GM12878 (cell line): Measurements from ENCODE around the gene ZNF678. TPM values are rescaled to one million over a fixed set of nuclear protein-coding genes. Genes with fewer than 3 reads are reported as not detected.

Experiments
- ATAC-seq: fragments of 200-7000 bp; cut with Tn5 transposase; 3 replicates; pipeline ENCODE4 v1.9.1; 2020; ENCODE audit warnings: mild to moderate bottlenecking, moderate library complexity
- BruUV-seq: library from RNA; stranded (reverse); fragments of 400-500 nt; replicated peaks from 2 replicates; lab custom pipeline; 2021; lab: Mats Ljungman, UMichigan
- CTCF ChIA-PET: fragments of 300-600 bp; sonication (Branson Sonifier 250); formaldehyde crosslinking; extraction: SDS; loops from one replicate; lab custom pipeline; 2021; ENCODE audit warnings: inconsistent platforms; lab: Yijun Ruan, JAX
- POLR2A ChIA-PET: fragments of 350-600 bp; formaldehyde crosslinking; extraction: SDS; loops from one replicate; lab custom pipeline; 2021; ENCODE audit warnings: inconsistent platforms; lab: Charles Lee
- RAD21 ChIA-PET: fragments of 300-600 bp; sonication (Branson Sonifier 250); formaldehyde crosslinking; loops from one replicate; lab custom pipeline; 2023; ENCODE audit warnings: antibody characterized with exemption; ENCODE audit not compliant: unreplicated experiment; lab: Charles Lee
- SMC1A ChIA-PET: fragments of 300-600 bp; sonication (Branson Sonifier 250); formaldehyde crosslinking; loops from one replicate; lab custom pipeline; 2023; ENCODE audit not compliant: unreplicated experiment, uncharacterized antibody; lab: Charles Lee
- DNase-seq: peaks from one replicate; pipeline ENCODE4 v3.0.0-alpha.2; 2011; ENCODE audit warnings: low read depth, low spot score
- FAIRE-seq: peaks from 3 replicates; lab custom pipeline; 2011; peaks lifted over from hg19 to GRCh38; lab: Jason Lieb, UNC
- H2AFZ ChIP-seq: 2 replicates; pipeline ENCODE4 v1.6.0; 2011; ENCODE audit warnings: low read depth, low read length, control low read depth; ENCODE audit not compliant: control insufficient read depth
- H3K27ac ChIP-seq: 2 replicates; pipeline ENCODE4 v1.5.1; 2011; ENCODE audit warnings: control low read depth; ENCODE audit not compliant: control insufficient read depth, insufficient read depth
- H3K27me3 ChIP-seq, 2 experiments: replicated peaks in 1 of 2; 2 replicates each; pipeline versions ENCODE4 v1.6.0 to v1.6.1; 2011; ENCODE audit warnings: low read length in 1 of 2; ENCODE audit not compliant: control insufficient read depth in 2 of 2, insufficient read depth in 2 of 2
- H3K36me3 ChIP-seq, 2 experiments: 2 replicates each; pipeline ENCODE4 v1.5.1; 2011; ENCODE audit warnings: low read length in 1 of 2; ENCODE audit not compliant: control insufficient read depth in 2 of 2, insufficient read depth in 2 of 2
- H3K4me1 ChIP-seq: 2 replicates; pipeline ENCODE4 v1.6.1; 2011; ENCODE audit warnings: mild to moderate bottlenecking, low read length, moderate library complexity, mixed read lengths; ENCODE audit not compliant: control insufficient read depth, insufficient read depth
- H3K4me2 ChIP-seq: 2 replicates; pipeline ENCODE4 v1.6.0; 2011; ENCODE audit warnings: control low read depth; ENCODE audit not compliant: control insufficient read depth, insufficient read depth
- H3K4me3 ChIP-seq: fragments of 200-600 bp; sonication (generic); 2 replicates; pipeline ENCODE4 v1.5.1; 2016
- H3K79me2 ChIP-seq: 2 replicates; pipeline ENCODE4 v1.6.0; 2011; ENCODE audit warnings: low read length; ENCODE audit not compliant: control insufficient read depth, insufficient read depth
- H3K9ac ChIP-seq: 2 replicates; pipeline ENCODE4 v1.8.0; 2011; ENCODE audit warnings: low read length, control low read depth, mixed read lengths; ENCODE audit not compliant: control insufficient read depth, insufficient read depth
- H3K9me3 ChIP-seq: replicated peaks from 3 replicates; pipeline ENCODE4 v1.5.1; 2011; ENCODE audit warnings: mild to moderate bottlenecking, low read length; ENCODE audit not compliant: control insufficient read depth, insufficient read depth
- H4K20me1 ChIP-seq: 2 replicates; pipeline ENCODE4 v1.6.0; 2011; ENCODE audit not compliant: control insufficient read depth, insufficient read depth
- ATF3 ChIP-seq: IDR thresholded peaks from 2 replicates; pipeline ENCODE4 v1.6.1; 2011; ENCODE audit warnings: low read depth, mild to moderate bottlenecking, low read length, moderate library complexity, borderline replicate concordance; ENCODE audit errors: extremely low read depth
- BMI1 ChIP-seq: fragments of 450-650 bp; IDR thresholded peaks from 2 replicates; pipeline ENCODE4 v1.6.1; 2016; ENCODE audit warnings: mild to moderate bottlenecking, moderate library complexity, borderline replicate concordance
- CUX1 ChIP-seq: IDR thresholded peaks from 2 replicates; pipeline ENCODE4 v1.6.1; 2012; ENCODE audit warnings: improper control_type of control experiment, low read depth, low read length; ENCODE audit not compliant: insufficient replicate concordance
- ELK1 ChIP-seq: IDR thresholded peaks from 2 replicates; pipeline ENCODE4 v1.6.1; 2012; ENCODE audit warnings: low read depth, low read length, improper control_type of control experiment
- NR2F1 ChIP-seq: fragments of 450-650 bp; conservative IDR thresholded peaks from 2 replicates; pipeline ENCODE4 v1.6.1; 2017; ENCODE audit warnings: mild to moderate bottlenecking
- SIN3A ChIP-seq: IDR thresholded peaks from 2 replicates; pipeline ENCODE4 v1.6.1; 2012; ENCODE audit warnings: low read depth, low read length, improper control_type of control experiment
- SKIL ChIP-seq: fragments of 450-650 bp; IDR thresholded peaks from 2 replicates; pipeline ENCODE4 v1.6.1; 2017; ENCODE audit warnings: mild to moderate bottlenecking, low read depth, inconsistent platforms; ENCODE audit not compliant: poor library complexity, severe bottlenecking
- SMC3 ChIP-seq: IDR thresholded peaks from 2 replicates; pipeline ENCODE4 v1.6.1; 2011; ENCODE audit warnings: low read length, improper control_type of control experiment, borderline replicate concordance
- YBX1 ChIP-seq: fragments of 450-650 bp; IDR thresholded peaks from 2 replicates; pipeline ENCODE4 v1.6.1; 2016; ENCODE audit warnings: antibody characterized with exemption
- ZBTB40 ChIP-seq: fragments of 450-650 bp; IDR thresholded peaks from 2 replicates; pipeline ENCODE4 v1.6.1; 2016; ENCODE audit warnings: mild to moderate bottlenecking, moderate library complexity, borderline replicate concordance
- ZNF384 ChIP-seq: IDR thresholded peaks from 2 replicates; pipeline ENCODE4 v1.6.1; 2012; ENCODE audit warnings: low read depth, mild to moderate bottlenecking, low read length, improper control_type of control experiment, borderline replicate concordance
- in situ Hi-C: fragments of 300-500 bp; cut with MboI; formaldehyde crosslinking; loops from 9 replicates; pipeline ENCODE4 v1.14.3; 2018; ENCODE audit warnings: mixed read lengths
- intact Hi-C: fragments of 100-400 bp; cut with micrococcal nuclease; formaldehyde crosslinking; loops from one replicate; pipeline ENCODE4 v1.14.2; 2022; ENCODE audit not compliant: unreplicated experiment
- polyA plus RNA-seq, 11 experiments: library from polyadenylated mRNA; depleted of rRNA in 4 of 11; unstranded in 6 of 11; stranded (reverse) in 5 of 11; fragments of >200 nt; fragmentation: Nextera tagmentation in 4 of 11; fragmentation: Illumina TruSeq in 1 of 11; extraction: Ambion mirVana in 4 of 11; extraction: Trizol in 1 of 11; gene quantifications; 1 replicate in 1 of 11; 2 replicates in 10 of 11; pipeline versions ENCODE4 v1.2.1 to v1.2.3, GENCODE V29; 2011 to 2016; ENCODE audit warnings: inconsistent platforms in 2 of 11, missing spikeins in 2 of 11, low read depth in 1 of 11
- total RNA-seq, 4 experiments: library from RNA; depleted of rRNA in 3 of 4; stranded (reverse); fragments of >200 nt in 3 of 4; fragmentation: Illumina TruSeq in 1 of 4; extraction: Trizol in 1 of 4; gene quantifications; 2 replicates each; pipeline versions ENCODE4 v1.2.1 to v1.2.3, GENCODE V29; 2013 to 2021

ZNF678 gene
- total and polyA plus RNA-seq, 10 of the 15 experiments (the other 5 are each of a cell fraction or from before 2014, with no cell fraction given), result 1.4 to 10.4 (median 3.5) TPM

- no peaks in the 10 kb centered on the region for H3K27me3 ChIP-seq
- no peak overlapping the region for H3K9ac ChIP-seq
- RAD21 ChIA-PET, result no interaction called here
- H3K27ac ChIP-seq, result no peak overlapping the region
- TF ChIP-seq SKIL (no peak), NR2F1 (no peak), SMC3 (no peak), ZBTB40 (no peak), CUX1 (no peak), ZNF384 (no peak), ATF3 (no peak), BMI1 (no peak), SIN3A (no peak), YBX1 (no peak), ELK1 (no peak)
- TF ChIP-seq, all 136 proteins: peak for 0
- SMC1A ChIA-PET, result no interaction called here
- DNase-seq (no peak), FAIRE-seq (no peak), ATAC-seq (no peak)
- in situ Hi-C loops, result no loop called here
- no peak overlapping the region for H3K4me3 ChIP-seq
- H3K36me3 ChIP-seq, result no peaks in the 10 kb centered on the region; a peak in 1 of 4 replicates
- POLR2A ChIA-PET, result no interaction called here
- no peaks in the 10 kb centered on the region for H3K4me1 ChIP-seq
- intact Hi-C loops, result no loop called here
- CTCF ChIA-PET, result no interaction called here
- H4K20me1 ChIP-seq, result no peaks in the 10 kb centered on the region
- H2AFZ ChIP-seq, result no peak overlapping the region
- peaks cover 30% of the 10 kb centered on the region for H3K9me3 ChIP-seq
- no peaks in the 10 kb centered on the region for H3K79me2 ChIP-seq
- no TSS peak for BruUV-seq
- H3K4me2 ChIP-seq, result no peak overlapping the region
These were observed 98.1 kb downstream of the ZNF678 start for GRCh38 chr1:227661495-227661894.
